ENCODE data around the gene CDH26. TPM values are rescaled to one million over a fixed set of nuclear protein-coding genes. Genes with fewer than 3 reads are reported as not detected.

CDH26 gene
- polyA plus RNA-seq, 1 donor from 2014 or later, result 0.43 TPM

GRCh38 chr20:59944726-59945125 lies 13.5 kb upstream of the CDH26 start:
- H3K79me2 ChIP-seq (replicated peaks; ENCODE audit: insufficient read depth, low read length), result no peaks in the 10 kb centered on the region
- no peak overlapping the region for H3K27ac ChIP-seq (ENCODE audit: low read length)
- no peaks in the 10 kb centered on the region for H3K27me3 ChIP-seq (ENCODE audit: insufficient read depth, low read depth, low read length)
- peaks cover 7% of the 10 kb centered on the region for H3F3A ChIP-seq (ENCODE audit: insufficient read depth, low read length, poor library complexity, severe bottlenecking)
- H3K9ac ChIP-seq (ENCODE audit: low read length), result no peak overlapping the region
- H4K20me1 ChIP-seq (ENCODE audit: insufficient read depth), result no peaks in the 10 kb centered on the region
- no peaks in the 10 kb centered on the region for H3K9me2 ChIP-seq (ENCODE audit: insufficient read depth, low read length)
- H3K4me2 ChIP-seq (ENCODE audit: low read length), result no peak overlapping the region
- H2AFZ ChIP-seq (ENCODE audit: low read depth, low read length), result no peak overlapping the region
- H3K36me3 ChIP-seq (ENCODE audit: insufficient read depth, low read length), result no peaks in the 10 kb centered on the region
- no peaks in the 10 kb centered on the region for H3K9me3 ChIP-seq (ENCODE audit: low read length)
- no peak overlapping the region for H3K4me3 ChIP-seq (ENCODE audit: low read length)
- TF ChIP-seq REST (IDR thresholded peaks at IDR 0.05; ENCODE audit: borderline replicate concordance), result no peak
- TF ChIP-seq EZH2 (IDR thresholded peaks at IDR 0.05; ENCODE audit: borderline replicate concordance, insufficient read depth, low read length, poor library complexity, severe bottlenecking), result no peak
- no peak for TF ChIP-seq POLR2AphosphoS5 (IDR thresholded peaks at IDR 0.05)
- TF ChIP-seq EP300 (conservative IDR thresholded peaks at IDR 0.05; ENCODE audit: poor library complexity, severe bottlenecking), result no peak
- TF ChIP-seq MXI1 (conservative IDR thresholded peaks at IDR 0.05; ENCODE audit: poor library complexity, severe bottlenecking), result no peak
- TF ChIP-seq TAF1 (IDR thresholded peaks at IDR 0.05; ENCODE audit: low read depth), result no peak
- no peak for TF ChIP-seq CTCF (IDR thresholded peaks at IDR 0.05; ENCODE audit: poor library complexity, severe bottlenecking)
- no peak for TF ChIP-seq SMC3 (conservative IDR thresholded peaks at IDR 0.05; ENCODE audit: poor library complexity)
- no peak for TF ChIP-seq RAD21 (conservative IDR thresholded peaks at IDR 0.05)

GRCh38 chr20:59945175-59945574 lies 13.0 kb upstream of the CDH26 start:
- Histone ChIP-seq H2AFZ (ENCODE audit: low read depth, low read length) (no peak overlapping the region), H3K27ac (ENCODE audit: low read length) (no peak overlapping the region), H3K4me3 (ENCODE audit: low read length) (peak overlapping the region; percentile 7), H4K20me1 (ENCODE audit: insufficient read depth) (no peaks in the 10 kb centered on the region), H3K36me3 (ENCODE audit: insufficient read depth, low read length) (no peaks in the 10 kb centered on the region), H3K27me3 (ENCODE audit: insufficient read depth, low read depth, low read length) (no peaks in the 10 kb centered on the region), H3K9ac (ENCODE audit: low read length) (no peak overlapping the region), H3K79me2 (replicated peaks; ENCODE audit: insufficient read depth, low read length) (no peaks in the 10 kb centered on the region), H3K4me2 (ENCODE audit: low read length) (peak overlapping the region; percentile 37), H3F3A (ENCODE audit: insufficient read depth, low read length, poor library complexity, severe bottlenecking) (peaks cover 7% of the 10 kb centered on the region), H3K9me2 (ENCODE audit: insufficient read depth, low read length) (no peaks in the 10 kb centered on the region), H3K9me3 (ENCODE audit: low read length) (no peaks in the 10 kb centered on the region)
- TF ChIP-seq EP300 (conservative IDR thresholded peaks at IDR 0.05; ENCODE audit: poor library complexity, severe bottlenecking) (no peak), EZH2 (IDR thresholded peaks at IDR 0.05; ENCODE audit: borderline replicate concordance, insufficient read depth, low read length, poor library complexity, severe bottlenecking) (no peak), CTCF (IDR thresholded peaks at IDR 0.05; ENCODE audit: poor library complexity, severe bottlenecking) (no peak), RAD21 (conservative IDR thresholded peaks at IDR 0.05) (no peak), SMC3 (conservative IDR thresholded peaks at IDR 0.05; ENCODE audit: poor library complexity) (no peak)

Measured in neural cell (in vitro differentiated cells).